ENCODE results near the gene CD300LF. TPM values are rescaled to one million over a fixed set of nuclear protein-coding genes. Genes with fewer than 3 reads are reported as not detected.
A peak's percentile ranks its signal among the peaks of the same experiment; 100 is the strongest.

Gene CD300LF
- total and polyA plus RNA-seq, 2 experiments from 2014 or later: 0.44 TPM; not detected in 1

DNA sequence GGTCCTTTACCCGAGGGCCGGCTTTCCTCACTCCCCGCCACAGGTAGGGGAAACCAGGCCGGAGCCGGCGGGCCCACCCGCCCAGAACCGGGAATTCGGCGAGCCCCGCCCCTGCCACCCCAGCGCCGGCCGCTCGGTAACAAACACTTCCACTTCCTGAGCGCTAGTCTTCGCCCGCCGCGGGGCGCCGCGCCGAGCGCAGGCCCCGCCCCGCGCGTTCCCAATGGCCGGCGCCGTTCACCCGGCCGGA is 35.5 kb upstream of the CD300LF start:
- H3K27ac ChIP-seq: peak overlapping the region; percentile 72
- H3K9me3 ChIP-seq (ENCODE audit: low read depth): no peaks in the 10 kb centered on the region
- 0% methylated on average over 4 of the region's 34 CpGs for WGBS (ENCODE audit: low lambda C conversion rate, missing lambda C conversion rate)
- peaks cover 58% of the 10 kb centered on the region for H3K4me1 ChIP-seq (ENCODE audit: insufficient read depth)
- no peak overlapping the region for H2AFZ ChIP-seq
- H3K9me2 ChIP-seq (replicated peaks; ENCODE audit: insufficient read depth): no peaks in the 10 kb centered on the region
- H4K20me1 ChIP-seq (ENCODE audit: insufficient read depth, poor library complexity, severe bottlenecking): peaks cover 24% of the 10 kb centered on the region
- peak overlapping the region; percentile 17 for H3K4me3 ChIP-seq
- no peak for TF ChIP-seq EZH2 (IDR thresholded peaks at IDR 0.05; ENCODE audit: borderline replicate concordance)
- no peak for TF ChIP-seq EZH2phosphoT487 (IDR thresholded peaks at IDR 0.05; ENCODE audit: low read depth, severe bottlenecking, unreplicated experiment)
- TF ChIP-seq, protein P1, sequence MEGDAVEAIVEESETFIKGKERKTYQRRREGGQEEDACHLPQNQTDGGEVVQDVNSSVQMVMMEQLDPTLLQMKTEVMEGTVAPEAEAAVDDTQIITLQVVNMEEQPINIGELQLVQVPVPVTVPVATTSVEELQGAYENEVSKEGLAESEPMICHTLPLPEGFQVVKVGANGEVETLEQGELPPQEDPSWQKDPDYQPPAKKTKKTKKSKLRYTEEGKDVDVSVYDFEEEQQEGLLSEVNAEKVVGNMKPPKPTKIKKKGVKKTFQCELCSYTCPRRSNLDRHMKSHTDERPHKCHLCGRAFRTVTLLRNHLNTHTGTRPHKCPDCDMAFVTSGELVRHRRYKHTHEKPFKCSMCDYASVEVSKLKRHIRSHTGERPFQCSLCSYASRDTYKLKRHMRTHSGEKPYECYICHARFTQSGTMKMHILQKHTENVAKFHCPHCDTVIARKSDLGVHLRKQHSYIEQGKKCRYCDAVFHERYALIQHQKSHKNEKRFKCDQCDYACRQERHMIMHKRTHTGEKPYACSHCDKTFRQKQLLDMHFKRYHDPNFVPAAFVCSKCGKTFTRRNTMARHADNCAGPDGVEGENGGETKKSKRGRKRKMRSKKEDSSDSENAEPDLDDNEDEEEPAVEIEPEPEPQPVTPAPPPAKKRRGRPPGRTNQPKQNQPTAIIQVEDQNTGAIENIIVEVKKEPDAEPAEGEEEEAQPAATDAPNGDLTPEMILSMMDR (IDR thresholded peaks at IDR 0.05; ENCODE audit: poor library complexity): peak; percentile 8
- H3K79me2 ChIP-seq: peaks cover 49% of the 10 kb centered on the region
- H3K4me2 ChIP-seq: peak overlapping the region; percentile 87
- H3K27me3 ChIP-seq: no peaks in the 10 kb centered on the region
- no peaks in the 10 kb centered on the region for H3K36me3 ChIP-seq (replicated peaks; ENCODE audit: insufficient read depth, low read depth)
- DNase-seq (ENCODE audit: low spot score): no peak

DNA sequence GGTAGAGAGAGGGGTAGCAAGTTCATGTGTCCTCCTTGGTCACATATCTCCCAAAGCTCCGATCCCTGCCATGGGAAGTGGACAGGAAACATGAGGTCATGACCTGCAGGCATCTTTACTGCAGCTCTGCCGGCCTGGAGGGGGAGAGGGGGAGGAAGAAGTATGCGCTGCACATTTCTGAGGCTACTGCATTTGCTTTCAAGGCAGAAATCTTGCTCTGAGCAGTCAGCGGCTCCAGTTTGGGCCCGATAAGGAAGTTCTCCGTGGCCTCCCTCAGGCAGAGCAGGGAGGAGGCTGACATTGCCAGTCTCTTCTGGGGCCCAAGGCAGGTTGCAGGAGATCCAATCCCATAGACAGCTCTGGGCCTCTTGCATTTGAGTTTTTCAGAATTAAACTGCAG is 34.2 kb upstream of the CD300LF start:
- Histone ChIP-seq H3K4me1 (ENCODE audit: insufficient read depth) (peaks cover 47% of the 10 kb centered on the region), H3K27me3 (no peaks in the 10 kb centered on the region), H3K9me2 (replicated peaks; ENCODE audit: insufficient read depth) (no peaks in the 10 kb centered on the region), H3K36me3 (replicated peaks; ENCODE audit: insufficient read depth, low read depth) (no peaks in the 10 kb centered on the region), H3K4me3 (no peak overlapping the region), H3K79me2 (peaks cover 36% of the 10 kb centered on the region), H3K27ac (peak overlapping the region; percentile 72), H2AFZ (no peak overlapping the region), H4K20me1 (ENCODE audit: insufficient read depth, poor library complexity, severe bottlenecking) (peaks cover 17% of the 10 kb centered on the region), H3K4me2 (peak overlapping the region; percentile 87), H3K9me3 (ENCODE audit: low read depth) (no peaks in the 10 kb centered on the region)
- TF ChIP-seq, protein P1 (IDR thresholded peaks at IDR 0.05; ENCODE audit: poor library complexity): no peak
- no peak for TF ChIP-seq EZH2phosphoT487 (IDR thresholded peaks at IDR 0.05; ENCODE audit: low read depth, severe bottlenecking, unreplicated experiment)
- no peak for TF ChIP-seq EZH2 (IDR thresholded peaks at IDR 0.05; ENCODE audit: borderline replicate concordance)
- 18% methylated on average over 6 of the region's 6 CpGs for WGBS (ENCODE audit: low lambda C conversion rate, missing lambda C conversion rate)
- DNase-seq (ENCODE audit: low spot score): peak; percentile 63

DNA sequence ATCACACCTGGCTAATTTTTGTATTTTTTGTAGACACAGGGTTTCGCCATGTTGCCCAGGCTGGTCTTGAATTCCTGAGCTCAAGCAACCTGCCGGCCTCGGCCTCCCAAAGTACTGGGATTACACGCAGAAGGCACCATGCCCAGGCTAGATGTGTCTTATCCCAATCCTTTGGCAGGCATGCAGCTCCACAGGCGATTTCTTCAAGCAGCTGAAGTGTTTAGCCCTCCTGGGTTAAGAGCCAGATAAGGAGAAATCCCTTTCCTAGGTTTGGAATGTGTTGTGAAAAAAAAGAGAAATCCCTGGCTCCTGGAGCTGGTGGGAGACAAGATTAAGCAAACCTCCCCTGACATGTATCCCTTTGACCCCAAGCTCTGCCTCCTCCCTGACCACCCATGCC is 33.7 kb upstream of the CD300LF start:
- TF ChIP-seq, protein P1 (IDR thresholded peaks at IDR 0.05; ENCODE audit: poor library complexity): no peak
- TF ChIP-seq EZH2 (IDR thresholded peaks at IDR 0.05; ENCODE audit: borderline replicate concordance): no peak
- no peak for TF ChIP-seq EZH2phosphoT487 (IDR thresholded peaks at IDR 0.05; ENCODE audit: low read depth, severe bottlenecking, unreplicated experiment)
- Histone ChIP-seq H4K20me1 (ENCODE audit: insufficient read depth, poor library complexity, severe bottlenecking) (peaks cover 16% of the 10 kb centered on the region), H3K27ac (peak overlapping the region; percentile 72), H3K27me3 (no peaks in the 10 kb centered on the region), H3K36me3 (replicated peaks; ENCODE audit: insufficient read depth, low read depth) (no peaks in the 10 kb centered on the region), H3K4me2 (peak overlapping the region; percentile 87), H2AFZ (no peak overlapping the region), H3K9me2 (replicated peaks; ENCODE audit: insufficient read depth) (no peaks in the 10 kb centered on the region), H3K4me3 (no peak overlapping the region), H3K79me2 (peaks cover 31% of the 10 kb centered on the region), H3K9me3 (ENCODE audit: low read depth) (no peaks in the 10 kb centered on the region), H3K4me1 (ENCODE audit: insufficient read depth) (peaks cover 42% of the 10 kb centered on the region)
- DNase-seq (ENCODE audit: low spot score): no peak
- WGBS (ENCODE audit: low lambda C conversion rate, missing lambda C conversion rate): 37% methylated on average over 5 of the region's 5 CpGs

All from hepatocyte (in vitro differentiated cells).